ENCODE data around the gene ZBTB38. TPM values are rescaled to one million over a fixed set of nuclear protein-coding genes. Genes with fewer than 3 reads are reported as not detected.

ZBTB38 gene, protein sequence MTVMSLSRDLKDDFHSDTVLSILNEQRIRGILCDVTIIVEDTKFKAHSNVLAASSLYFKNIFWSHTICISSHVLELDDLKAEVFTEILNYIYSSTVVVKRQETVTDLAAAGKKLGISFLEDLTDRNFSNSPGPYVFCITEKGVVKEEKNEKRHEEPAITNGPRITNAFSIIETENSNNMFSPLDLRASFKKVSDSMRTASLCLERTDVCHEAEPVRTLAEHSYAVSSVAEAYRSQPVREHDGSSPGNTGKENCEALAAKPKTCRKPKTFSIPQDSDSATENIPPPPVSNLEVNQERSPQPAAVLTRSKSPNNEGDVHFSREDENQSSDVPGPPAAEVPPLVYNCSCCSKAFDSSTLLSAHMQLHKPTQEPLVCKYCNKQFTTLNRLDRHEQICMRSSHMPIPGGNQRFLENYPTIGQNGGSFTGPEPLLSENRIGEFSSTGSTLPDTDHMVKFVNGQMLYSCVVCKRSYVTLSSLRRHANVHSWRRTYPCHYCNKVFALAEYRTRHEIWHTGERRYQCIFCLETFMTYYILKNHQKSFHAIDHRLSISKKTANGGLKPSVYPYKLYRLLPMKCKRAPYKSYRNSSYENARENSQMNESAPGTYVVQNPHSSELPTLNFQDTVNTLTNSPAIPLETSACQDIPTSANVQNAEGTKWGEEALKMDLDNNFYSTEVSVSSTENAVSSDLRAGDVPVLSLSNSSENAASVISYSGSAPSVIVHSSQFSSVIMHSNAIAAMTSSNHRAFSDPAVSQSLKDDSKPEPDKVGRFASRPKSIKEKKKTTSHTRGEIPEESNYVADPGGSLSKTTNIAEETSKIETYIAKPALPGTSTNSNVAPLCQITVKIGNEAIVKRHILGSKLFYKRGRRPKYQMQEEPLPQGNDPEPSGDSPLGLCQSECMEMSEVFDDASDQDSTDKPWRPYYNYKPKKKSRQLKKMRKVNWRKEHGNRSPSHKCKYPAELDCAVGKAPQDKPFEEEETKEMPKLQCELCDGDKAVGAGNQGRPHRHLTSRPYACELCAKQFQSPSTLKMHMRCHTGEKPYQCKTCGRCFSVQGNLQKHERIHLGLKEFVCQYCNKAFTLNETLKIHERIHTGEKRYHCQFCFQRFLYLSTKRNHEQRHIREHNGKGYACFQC (N-terminal part only)
- total RNA-seq (2022; extraction: Qiagen RNA extraction): 60.4 to 113 TPM (median 86.2 TPM) in 5 replicates

DNA sequence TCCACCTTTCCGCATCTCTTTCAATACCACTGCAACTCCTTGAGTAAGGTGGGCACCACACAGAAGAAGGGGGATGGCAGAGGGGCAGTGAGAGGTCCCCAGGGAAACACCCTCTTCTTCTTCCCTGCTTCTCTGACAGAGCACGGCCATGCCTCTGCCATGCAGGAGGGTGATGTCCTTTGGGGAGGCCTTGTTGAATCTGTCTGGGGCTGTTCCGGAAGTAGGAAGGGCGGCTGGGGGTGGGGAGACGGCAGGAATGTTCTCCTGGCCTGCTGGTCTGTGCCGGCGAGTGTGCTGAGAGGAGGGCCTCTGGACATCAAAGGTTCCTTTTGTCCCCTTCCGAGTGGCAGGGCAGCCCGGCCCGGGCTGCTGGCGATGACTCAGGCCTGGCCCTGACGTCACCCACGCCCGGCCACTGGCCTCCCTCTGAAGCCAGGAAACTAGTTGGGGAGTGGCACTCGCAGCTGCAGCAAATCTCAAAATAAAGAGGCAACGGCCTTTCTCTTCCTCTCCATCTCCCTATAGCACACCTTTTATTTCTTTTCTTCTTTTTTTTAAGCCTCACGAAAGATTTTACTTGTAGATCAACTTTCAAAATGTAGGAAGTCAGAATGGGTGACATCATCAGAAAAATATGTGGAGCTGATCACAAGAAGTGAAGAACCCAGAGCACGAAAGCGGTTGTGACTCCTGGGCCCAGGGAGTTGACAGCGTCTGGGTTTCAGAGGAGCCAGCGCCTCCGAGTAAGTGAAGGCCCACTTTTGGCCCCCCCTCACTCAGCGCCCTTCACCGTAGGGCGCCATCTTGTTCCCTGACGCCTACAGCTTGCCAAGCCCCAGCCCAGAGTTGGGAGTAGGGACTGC lies at the start of gene ZBTB38:
Gene ZBTB38 (plus strand): TSS at position 443 of the 863 bp plus-strand sequence. CDS start 73,885 bp downstream, outside the sequence.

Other genes starting within 250 kb of the ZBTB38 start
- gene PXYLP1, start 136.7 kb upstream of the ZBTB38 start, total RNA-seq (2022; extraction: Qiagen RNA extraction): 12.0 to 17.0 TPM (median 14.9 TPM) in 5 replicates
- gene RASA2, start 118.5 kb downstream of the ZBTB38 start, total RNA-seq (2022; extraction: Qiagen RNA extraction): 5.0 to 9.1 TPM (median 7.6 TPM) in 5 replicates

All from A549 treated with Hydrocortisone at 1 μM for 4 hours (cell line).